GM21786 (cell line): ENCODE data around the gene POFUT2.

Experiments used
- ATAC-seq: cut with Tn5 transposase; IDR thresholded peaks from one replicate; pipeline ENCODE4 v1.9.1; 2021; ENCODE audit not compliant: unreplicated experiment

Gene POFUT2

GRCh38 chr21:45226540-45227326, 61.0 kb downstream of the POFUT2 start:
- ATAC-seq: no peak

DNA sequence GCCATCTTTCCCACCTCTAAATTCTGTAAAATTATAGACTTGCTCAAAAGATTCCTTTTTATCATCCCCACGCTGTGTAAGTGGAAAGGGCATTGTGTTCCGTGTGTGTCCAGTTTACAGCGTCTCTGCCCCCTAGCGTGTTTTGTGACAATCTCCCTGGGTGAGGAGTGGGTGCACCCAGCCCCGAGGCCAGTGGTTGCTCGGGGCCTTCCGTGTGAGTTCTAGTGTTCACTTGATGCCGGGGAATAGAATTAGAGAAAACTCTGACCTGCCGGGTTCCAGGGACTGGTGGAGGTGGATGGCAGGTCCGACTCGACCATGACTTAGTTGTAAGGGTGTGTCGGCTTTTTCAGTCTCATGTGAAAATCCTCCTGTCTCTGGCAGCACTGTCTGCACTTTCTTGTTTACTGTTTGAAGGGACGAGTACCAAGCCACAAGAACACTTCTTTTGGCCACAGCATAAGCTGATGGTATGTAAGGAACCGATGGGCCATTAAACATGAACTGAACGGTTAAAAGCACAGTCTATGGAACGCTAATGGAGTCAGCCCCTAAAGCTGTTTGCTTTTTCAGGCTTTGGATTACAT, 61.9 kb downstream of the POFUT2 start:
- ATAC-seq: no peak

- no peak for ATAC-seq
Measured at GRCh38 chr21:45225041-45225740, 62.5 kb downstream of the POFUT2 start.

- no peak for ATAC-seq
Measured at GRCh38 chr21:45224189-45224938, 63.3 kb downstream of the POFUT2 start.

DNA sequence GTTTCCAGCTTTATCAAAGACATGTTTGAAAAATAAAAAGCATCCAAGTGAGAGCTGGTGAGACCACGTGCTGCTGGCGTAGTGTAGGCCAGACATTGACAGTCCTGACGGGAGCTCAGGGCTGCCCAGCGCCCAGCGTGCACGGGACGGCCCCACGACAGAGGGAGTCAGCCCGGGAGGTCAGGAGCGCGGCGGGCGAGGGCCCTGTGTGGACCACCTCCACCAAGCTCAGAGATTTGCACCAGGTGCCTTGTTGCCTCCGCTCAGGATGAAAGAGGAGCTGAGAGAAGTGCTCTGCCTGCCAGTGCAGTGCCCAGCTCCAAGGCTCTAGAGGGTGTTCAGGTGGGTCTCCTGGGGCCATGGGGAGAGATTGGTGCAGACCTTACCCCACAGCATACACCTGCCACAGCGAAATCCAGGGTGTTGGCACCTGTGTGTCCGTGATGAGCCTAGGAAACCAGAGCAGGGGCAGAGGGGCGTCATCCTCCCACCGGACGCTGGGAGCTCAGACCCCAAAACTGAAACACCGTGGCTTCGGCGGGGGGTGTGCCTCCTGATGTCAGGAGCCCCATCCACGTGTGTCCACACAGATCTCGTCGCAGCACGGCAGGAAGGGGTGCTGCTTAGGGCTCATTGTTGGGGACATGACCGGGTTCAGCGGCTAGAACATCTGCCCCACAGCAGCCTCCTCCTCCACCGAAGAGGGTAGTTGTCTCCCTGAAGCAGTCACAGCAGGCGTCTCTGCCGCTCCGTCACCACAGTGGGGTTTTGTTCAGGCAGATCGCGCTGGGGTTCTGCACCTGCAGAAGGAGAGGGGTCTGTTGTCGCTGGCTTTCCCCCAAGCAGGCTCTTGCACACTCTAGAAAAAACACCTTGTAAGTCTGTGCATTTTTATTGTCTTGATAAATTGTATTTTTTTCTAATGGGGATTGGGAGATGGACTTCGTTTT, 64.2 kb downstream of the POFUT2 start:
- ATAC-seq: no peak

DNA sequence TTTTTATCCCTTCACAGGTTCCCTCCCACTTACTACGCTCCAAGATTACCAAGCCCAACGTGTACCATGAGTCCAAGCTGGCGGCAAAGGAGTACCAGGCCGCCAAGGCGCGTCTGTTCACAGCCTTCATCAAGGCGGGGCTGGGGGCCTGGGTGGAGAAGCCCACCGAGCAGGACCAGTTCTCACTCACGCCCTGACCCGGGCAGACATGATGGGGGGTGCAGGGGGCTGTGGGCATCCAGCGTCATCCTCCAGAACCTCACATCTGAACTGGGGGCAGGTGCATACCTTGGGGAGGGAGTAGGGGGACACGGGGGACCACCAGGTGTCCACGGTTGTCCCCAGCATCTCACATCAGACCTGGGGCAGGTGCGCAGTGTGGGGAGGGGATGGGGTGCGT, 65.7 kb downstream of the POFUT2 start:
- no peak for ATAC-seq

- no peak for ATAC-seq
Measured at GRCh38 chr21:45220714-45221490, 66.8 kb downstream of the POFUT2 start.

DNA sequence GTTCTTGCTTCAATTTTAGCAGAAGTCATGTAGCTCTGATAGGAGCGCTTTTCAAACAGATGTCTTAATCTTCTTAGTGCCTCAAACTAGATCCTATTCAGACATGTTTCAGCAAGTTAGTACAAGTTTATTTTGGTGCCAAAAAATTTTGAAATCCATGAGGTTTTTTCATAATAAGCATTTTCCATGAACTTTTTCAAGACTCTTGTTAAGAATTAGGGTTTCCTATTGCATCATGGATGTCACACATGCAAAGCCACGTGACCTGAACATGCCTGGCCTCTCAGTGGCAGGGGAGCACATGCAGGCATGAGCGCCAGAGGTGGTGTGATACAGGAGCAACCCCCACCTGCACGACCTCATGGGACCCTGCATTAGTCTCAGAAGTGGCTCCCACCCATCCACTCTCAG, 67.6 kb downstream of the POFUT2 start:
- ATAC-seq: no peak

DNA sequence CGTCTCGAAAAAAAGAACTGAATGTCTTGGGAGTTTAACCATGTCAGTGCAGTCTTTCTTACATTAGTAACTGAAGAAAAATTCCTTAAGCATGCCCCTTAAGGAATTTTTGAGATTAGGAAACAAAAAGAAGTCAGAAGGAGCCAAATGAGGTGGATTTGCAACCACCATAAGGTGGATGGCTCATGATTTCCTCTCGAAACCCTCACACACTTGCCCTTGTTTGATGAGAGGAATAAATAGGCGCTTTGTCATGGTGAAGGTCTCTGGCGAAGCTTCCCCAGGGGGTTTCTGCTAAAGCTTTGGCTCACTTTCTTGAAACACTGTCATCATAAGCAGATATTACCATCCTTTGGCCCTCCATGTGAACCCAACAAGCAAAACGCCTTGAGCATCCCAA, 68.2 kb downstream of the POFUT2 start:
- no peak for ATAC-seq

GRCh38 chr21:45217010-45217409, 70.7 kb downstream of the POFUT2 start:
- no peak for ATAC-seq

GRCh38 chr21:45215213-45215612, 72.5 kb downstream of the POFUT2 start:
- ATAC-seq: no peak
